OCI-LY1 (cell line): ENCODE results near the gene PDGFRB.

Source experiments
- H2AFZ ChIP-seq: fragments of 200-600 bp; sonication (generic), shearing (Covaris generic); 2 replicates; pipeline ENCODE4 v1.6.0; 2014; ENCODE audit warnings: antibody characterized with exemption, mild to moderate bottlenecking, low read length
- H3F3A ChIP-seq: fragments of 200-600 bp; sonication (generic), shearing (Covaris generic); 2 replicates; pipeline ENCODE4 v1.6.0; 2014; ENCODE audit warnings: mild to moderate bottlenecking, antibody characterized with exemption, low read length, moderate library complexity; ENCODE audit not compliant: insufficient read depth
- H3K27ac ChIP-seq: fragments of 200-600 bp; sonication (generic); 2 replicates; pipeline ENCODE4 v1.5.1; 2014; ENCODE audit warnings: low read length, mixed run types, mild to moderate bottlenecking, low read depth; ENCODE audit not compliant: poor library complexity, severe bottlenecking
- H3K27me3 ChIP-seq: fragments of 200-600 bp; sonication (generic); 2 replicates; pipeline ENCODE4 v1.6.0; 2014; ENCODE audit warnings: antibody characterized with exemption, mild to moderate bottlenecking, low read length, moderate library complexity; ENCODE audit not compliant: insufficient read depth
- H3K36me3 ChIP-seq: fragments of 200-600 bp; sonication (generic); 2 replicates; pipeline ENCODE4 v1.6.1; 2014; ENCODE audit warnings: mild to moderate bottlenecking, antibody characterized with exemption, low read length, moderate library complexity, mixed read lengths; ENCODE audit not compliant: insufficient read depth
- H3K4me1 ChIP-seq: fragments of 200-600 bp; sonication (generic); 2 replicates; pipeline ENCODE4 v1.5.1; 2014; ENCODE audit warnings: mild to moderate bottlenecking, low read length, moderate library complexity; ENCODE audit not compliant: insufficient read depth, severe bottlenecking
- H3K4me2 ChIP-seq: fragments of 200-600 bp; sonication (generic), shearing (Covaris generic); 2 replicates; pipeline ENCODE4 v1.6.1; 2014; ENCODE audit warnings: low read length
- H3K4me3 ChIP-seq: fragments of 200-600 bp; sonication (generic); 2 replicates; pipeline ENCODE4 v1.5.1; 2014; ENCODE audit warnings: low read length, low read depth, mild to moderate bottlenecking, mixed read lengths; ENCODE audit not compliant: poor library complexity, severe bottlenecking
- H3K79me2 ChIP-seq: fragments of 200-600 bp; shearing (Covaris generic); 2 replicates; pipeline ENCODE4 v1.6.1; 2016; ENCODE audit warnings: mixed run types, low read length, mixed read lengths; ENCODE audit not compliant: insufficient read depth
- H3K9ac ChIP-seq: fragments of 200-600 bp; sonication (generic), shearing (Covaris generic); 2 replicates; pipeline ENCODE4 v1.6.1; 2014; ENCODE audit warnings: mild to moderate bottlenecking, low read length, mixed read lengths
- H3K9me2 ChIP-seq: fragments of 200-600 bp; sonication (generic), shearing (Covaris generic); 2 replicates; pipeline ENCODE4 v1.6.1; 2014; ENCODE audit warnings: low read depth, mild to moderate bottlenecking, low read length, mixed read lengths
- H3K9me3 ChIP-seq: fragments of 200-600 bp; shearing (Covaris generic); 2 replicates; pipeline ENCODE4 v1.6.1; 2014; ENCODE audit warnings: low read length, mixed read lengths
- H4K20me1 ChIP-seq: fragments of 200-600 bp; sonication (generic), shearing (Covaris generic); 2 replicates; pipeline ENCODE4 v1.6.0; 2016; ENCODE audit warnings: mild to moderate bottlenecking, low read length; ENCODE audit not compliant: insufficient read depth
- CTCF ChIP-seq: fragments of 200-600 bp; sonication (generic), shearing (Covaris generic); IDR thresholded peaks from 2 replicates; pipeline ENCODE4 v1.5.1; 2017; ENCODE audit warnings: mild to moderate bottlenecking, antibody characterized with exemption, low read length, moderate library complexity, mixed read lengths
- EZH2 ChIP-seq: fragments of 200-600 bp; sonication (generic), shearing (Covaris generic); IDR thresholded peaks from 2 replicates; pipeline ENCODE4 v1.8.0; 2017; ENCODE audit warnings: borderline replicate concordance, mixed run types, mild to moderate bottlenecking, antibody characterized with exemption, low read length, moderate library complexity, mixed read lengths

PDGFRB gene

DNA sequence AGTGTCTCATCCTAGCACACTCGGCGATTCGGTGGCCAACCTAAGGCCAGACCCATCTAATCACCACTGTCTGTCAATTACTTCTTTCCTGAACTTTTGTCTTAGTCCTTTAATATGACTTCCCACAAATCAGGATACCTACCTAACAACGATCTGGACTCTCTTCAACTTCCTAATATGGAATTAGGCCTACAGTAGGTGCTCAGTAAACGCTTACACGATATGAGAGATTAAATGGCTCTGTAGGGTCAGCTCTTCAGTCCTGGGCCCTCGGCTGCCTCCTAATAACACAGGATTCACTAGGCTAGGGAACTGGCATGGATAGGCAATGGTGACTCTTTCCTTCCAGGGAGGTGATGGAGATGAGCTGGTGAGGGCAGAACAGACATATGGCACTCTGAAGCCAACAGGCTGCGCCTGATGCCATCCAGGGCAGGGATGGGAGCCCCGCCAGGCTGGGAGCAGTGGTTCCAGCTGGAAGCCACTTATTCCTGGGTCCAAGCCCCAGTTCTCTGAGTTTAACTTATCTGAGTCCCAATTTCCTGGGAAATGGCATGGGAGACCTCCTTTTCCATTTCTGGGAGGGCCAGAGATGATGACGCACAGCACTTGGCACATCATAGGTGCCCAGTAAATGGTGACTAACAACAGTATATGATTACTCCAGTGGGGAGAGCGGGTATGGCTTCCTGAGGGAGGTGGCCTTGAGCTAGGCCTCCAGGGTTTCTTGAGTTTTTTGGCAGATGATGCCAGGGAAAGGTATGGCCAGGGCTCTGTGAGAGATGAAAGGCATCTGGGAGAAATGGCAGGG, 7.3 kb downstream of the PDGFRB start:
- Histone ChIP-seq H3K79me2 (no peaks in the 10 kb centered on the region), H3K9me2 (no peaks in the 10 kb centered on the region), H3K4me3 (no peak overlapping the region), H3K36me3 (no peaks in the 10 kb centered on the region), H3F3A (no peaks in the 10 kb centered on the region), H3K4me2 (no peak overlapping the region), H3K9me3 (no peaks in the 10 kb centered on the region), H3K9ac (no peak overlapping the region), H2AFZ (no peak overlapping the region), H3K27me3 (peaks cover 10% of the 10 kb centered on the region; the same call in 1 of the 2 replicates), H3K4me1 (no peaks in the 10 kb centered on the region), H3K27ac (no peak overlapping the region), H4K20me1 (no peaks in the 10 kb centered on the region)
- TF ChIP-seq EZH2 = no peak
- no peak for TF ChIP-seq CTCF

DNA sequence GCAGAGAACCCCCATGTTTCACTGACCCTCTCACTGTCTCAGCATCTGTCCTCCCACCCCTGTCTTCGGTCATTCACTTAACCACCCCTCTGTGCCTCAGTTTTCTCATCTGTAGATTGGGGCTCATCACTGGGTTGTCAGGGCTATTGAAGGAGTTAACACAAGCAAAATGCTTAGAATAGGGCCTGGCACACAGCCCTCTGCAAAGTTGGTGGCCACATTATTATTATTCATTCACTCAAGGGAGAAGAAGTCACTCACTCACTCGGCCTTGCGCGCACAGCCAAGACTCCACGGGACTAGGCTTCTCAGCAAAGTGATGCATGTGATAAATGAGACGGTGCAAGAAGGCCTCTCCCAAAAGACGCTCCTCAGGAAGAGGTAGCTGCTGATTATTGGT, 8.0 kb downstream of the PDGFRB start:
- H3K36me3 ChIP-seq = no peaks in the 10 kb centered on the region
- H3K9me3 ChIP-seq = no peaks in the 10 kb centered on the region
- H3K9me2 ChIP-seq = no peaks in the 10 kb centered on the region
- H4K20me1 ChIP-seq = no peaks in the 10 kb centered on the region
- no peaks in the 10 kb centered on the region for H3K4me1 ChIP-seq
- H3K27ac ChIP-seq = no peak overlapping the region
- H3K9ac ChIP-seq = no peak overlapping the region
- H3K79me2 ChIP-seq = no peaks in the 10 kb centered on the region
- H3K4me3 ChIP-seq = no peak overlapping the region
- TF ChIP-seq EZH2 (no peak), CTCF (no peak)
- peaks cover 10% of the 10 kb centered on the region; the same call in 1 of the 2 replicates for H3K27me3 ChIP-seq
- H3F3A ChIP-seq = no peaks in the 10 kb centered on the region
- no peak overlapping the region for H2AFZ ChIP-seq
- H3K4me2 ChIP-seq = no peak overlapping the region

GRCh38 chr5:150146862-150147601, 8.6 kb downstream of the PDGFRB start:
- H3K36me3 ChIP-seq = no peaks in the 10 kb centered on the region
- peaks cover 10% of the 10 kb centered on the region; the same call in 1 of the 2 replicates for H3K27me3 ChIP-seq
- H3K9me3 ChIP-seq = no peaks in the 10 kb centered on the region
- H3K79me2 ChIP-seq = no peaks in the 10 kb centered on the region
- H3K9ac ChIP-seq = no peak overlapping the region
- H4K20me1 ChIP-seq = no peaks in the 10 kb centered on the region
- no peak overlapping the region for H3K27ac ChIP-seq
- no peak for TF ChIP-seq EZH2
- TF ChIP-seq CTCF = no peak
- no peak overlapping the region for H3K4me3 ChIP-seq
- no peak overlapping the region for H3K4me2 ChIP-seq
- no peaks in the 10 kb centered on the region for H3K4me1 ChIP-seq
- no peaks in the 10 kb centered on the region for H3K9me2 ChIP-seq
- H3F3A ChIP-seq = no peaks in the 10 kb centered on the region
- H2AFZ ChIP-seq = no peak overlapping the region
